ENCODE data around the gene SSRP1.
A peak's percentile ranks its signal among the peaks of the same experiment; 100 is the strongest.

The SSRP1 gene

DNA sequence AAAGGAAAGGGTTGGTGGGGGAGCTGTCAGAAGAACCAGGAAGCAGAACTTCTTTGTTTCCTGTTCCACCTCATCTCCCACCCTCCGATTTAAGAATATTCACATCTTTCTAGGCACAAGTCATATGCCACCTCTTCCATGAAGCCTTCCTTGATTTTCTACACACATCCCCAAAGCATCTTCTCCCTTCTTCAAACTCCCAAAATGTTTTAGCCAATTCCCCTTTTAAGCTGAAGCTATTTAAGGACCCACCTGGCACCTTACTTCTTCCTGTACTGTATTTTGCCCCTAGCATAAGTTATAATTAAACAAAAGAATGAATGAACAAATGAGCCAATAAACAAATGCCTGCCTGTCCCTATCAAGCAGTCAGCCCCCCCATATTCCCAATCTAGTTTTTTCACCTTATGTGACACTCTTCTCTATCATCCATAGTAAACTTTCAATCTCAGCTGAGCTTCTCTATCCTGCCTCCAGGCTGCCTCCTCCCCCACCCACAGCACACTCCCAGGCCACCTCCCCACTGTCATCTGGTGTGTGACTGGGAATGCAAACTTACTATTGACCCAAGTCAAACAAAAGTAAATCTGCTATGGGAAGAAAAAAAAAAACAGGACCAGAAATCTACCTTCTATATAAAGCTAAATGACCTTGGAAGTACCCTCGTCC, 14.8 kb downstream of the SSRP1 start:
- no peak overlapping the region for H4K8ac ChIP-seq (ENCODE audit: low read depth, low read length)
- no peak overlapping the region for H3K9ac ChIP-seq (ENCODE audit: low read length)
- H2AK5ac ChIP-seq (ENCODE audit: low read length): no peak overlapping the region
- peaks cover 23% of the 10 kb centered on the region for H3K79me2 ChIP-seq (ENCODE audit: control insufficient read depth, insufficient read depth, low read length, poor library complexity)
- H3K23ac ChIP-seq (ENCODE audit: low read length): no peak overlapping the region
- H3K27me3 ChIP-seq (ENCODE audit: insufficient read depth, low read length): no peaks in the 10 kb centered on the region
- H3K9me3 ChIP-seq (ENCODE audit: insufficient read depth, low read depth, low read length): no peaks in the 10 kb centered on the region
- no peak overlapping the region for H3K27ac ChIP-seq (ENCODE audit: low read depth, low read length)
- H3K4ac ChIP-seq (ENCODE audit: low read depth, low read length): peak overlapping the region; percentile 91
- H3K79me1 ChIP-seq (ENCODE audit: low read length): peaks cover 28% of the 10 kb centered on the region
- H2BK12ac ChIP-seq (ENCODE audit: low read length): no peak overlapping the region
- H3K14ac ChIP-seq (ENCODE audit: low read length): no peak overlapping the region
- H4K12ac ChIP-seq (ENCODE audit: low read depth, low read length): no peak overlapping the region
- no CpG with 5 or more reads among the region's 2 CpGs for WGBS (ENCODE audit: extremely low coverage, insufficient coverage, insufficient read length)
- no peak overlapping the region for H3K4me3 ChIP-seq (ENCODE audit: low read depth, low read length)
- H2BK5ac ChIP-seq (ENCODE audit: low read depth, low read length, poor library complexity): no peak overlapping the region
- peaks cover 37 to 43% of the 10 kb centered on the region in 2 experiments for H3K36me3 ChIP-seq (ENCODE audit: control insufficient read depth in 1 of 2, insufficient read depth in 2 of 2, low read length in 2 of 2)
- H2AFZ ChIP-seq (ENCODE audit: insufficient read depth, low read length, poor library complexity): no peak overlapping the region
- no peak overlapping the region for H3K18ac ChIP-seq (ENCODE audit: low read length)
- no peak overlapping the region for H4K91ac ChIP-seq (ENCODE audit: low read depth, low read length)
- H3K4me1 ChIP-seq (ENCODE audit: control insufficient read depth in 1 of 2, insufficient read depth in 2 of 2, low read length in 2 of 2): peaks cover 26 to 45% of the 10 kb centered on the region in 2 experiments
- peak overlapping the region; percentile 90 for H3K4me2 ChIP-seq (ENCODE audit: low read length)
- DNase-seq: no peak
- no peak overlapping the region for H2BK120ac ChIP-seq (ENCODE audit: insufficient read depth, low read length, poor library complexity)

DNA sequence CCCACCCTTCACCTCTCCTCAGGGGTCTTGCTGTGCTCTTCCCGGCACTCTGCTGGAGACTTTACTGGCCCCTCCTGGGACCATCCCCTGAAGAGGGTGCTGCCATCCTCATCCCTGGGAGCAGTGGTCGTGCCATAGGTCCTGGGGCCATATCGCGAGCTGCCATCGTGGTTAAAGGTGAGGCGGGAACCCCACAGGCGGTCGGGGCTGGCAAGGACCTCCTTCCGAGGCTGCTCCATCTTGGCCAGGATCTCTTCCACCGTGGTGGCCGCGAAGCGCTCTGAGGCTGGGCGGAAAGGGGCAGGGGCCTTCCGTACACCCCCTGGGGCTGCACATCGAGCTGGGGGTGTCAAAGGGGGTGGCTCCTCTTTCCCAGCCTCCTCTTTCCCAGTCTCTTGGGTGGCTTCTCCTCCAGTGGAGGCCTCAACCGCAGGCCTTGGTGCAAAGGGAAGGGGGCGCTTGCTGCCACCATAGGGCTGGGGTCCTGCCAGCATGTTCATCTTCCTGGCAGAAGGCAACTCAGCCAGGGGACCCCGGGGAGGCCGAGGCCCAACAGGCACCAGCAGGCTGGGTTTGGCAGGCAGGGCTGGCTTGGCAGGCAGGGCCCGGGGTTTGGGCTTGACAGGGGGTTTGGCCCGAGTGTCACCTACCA, 15.5 kb downstream of the SSRP1 start:
- Histone ChIP-seq H3K9me3 (ENCODE audit: insufficient read depth, low read depth, low read length) (no peaks in the 10 kb centered on the region), H4K91ac (ENCODE audit: low read depth, low read length) (no peak overlapping the region), H3K23ac (ENCODE audit: low read length) (no peak overlapping the region), H3K4me1 (ENCODE audit: control insufficient read depth in 1 of 2, insufficient read depth in 2 of 2, low read length in 2 of 2) (peaks cover 20 to 40% of the 10 kb centered on the region in 2 experiments), H2BK12ac (ENCODE audit: low read length) (no peak overlapping the region), H3K79me1 (ENCODE audit: low read length) (peaks cover 24% of the 10 kb centered on the region), H3K18ac (ENCODE audit: low read length) (peak overlapping the region; percentile 56), H2AK5ac (ENCODE audit: low read length) (no peak overlapping the region), H3K27ac (ENCODE audit: low read depth, low read length) (no peak overlapping the region), H3K27me3 (ENCODE audit: insufficient read depth, low read length) (no peaks in the 10 kb centered on the region), H3K14ac (ENCODE audit: low read length) (no peak overlapping the region), H3K9ac (ENCODE audit: low read length) (no peak overlapping the region), H2BK5ac (ENCODE audit: low read depth, low read length, poor library complexity) (no peak overlapping the region), H2BK120ac (ENCODE audit: insufficient read depth, low read length, poor library complexity) (no peak overlapping the region), H4K8ac (ENCODE audit: low read depth, low read length) (no peak overlapping the region), H4K12ac (ENCODE audit: low read depth, low read length) (no peak overlapping the region), H2AFZ (ENCODE audit: insufficient read depth, low read length, poor library complexity) (no peak overlapping the region), H3K4me3 (ENCODE audit: low read depth, low read length) (no peak overlapping the region), H3K36me3 (ENCODE audit: control insufficient read depth in 1 of 2, insufficient read depth in 2 of 2, low read length in 2 of 2) (peaks cover 42 to 50% of the 10 kb centered on the region in 2 experiments), H3K4me2 (ENCODE audit: low read length) (no peak overlapping the region), H3K4ac (ENCODE audit: low read depth, low read length) (peak overlapping the region; percentile 21), H3K79me2 (ENCODE audit: control insufficient read depth, insufficient read depth, low read length, poor library complexity) (peaks cover 23% of the 10 kb centered on the region)
- no CpG with 5 or more reads among the region's 22 CpGs for WGBS (ENCODE audit: extremely low coverage, insufficient coverage, insufficient read length)
- DNase-seq: no peak

DNA sequence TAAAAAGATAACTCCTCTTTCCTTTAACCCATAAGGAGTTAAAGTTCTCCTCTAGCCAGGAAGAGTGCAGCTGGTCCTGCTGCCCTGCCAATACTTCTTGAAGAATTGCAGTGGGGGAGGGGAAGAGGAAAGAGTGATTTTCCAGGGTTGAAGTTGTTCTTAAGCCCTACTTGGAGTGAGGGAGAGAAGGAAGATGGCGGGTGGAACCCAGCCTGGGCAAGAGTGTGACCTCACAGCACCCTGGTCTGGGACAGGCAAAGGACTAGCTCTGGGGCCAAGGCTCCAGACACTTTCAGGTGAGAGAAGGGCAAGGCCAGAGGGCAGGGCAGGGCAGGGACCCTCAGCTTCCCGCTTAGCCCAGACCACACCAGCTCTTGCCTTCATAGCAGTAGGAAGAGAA, 17.5 kb downstream of the SSRP1 start:
- Histone ChIP-seq H3K4me2 (ENCODE audit: low read length) (no peak overlapping the region), H3K79me1 (ENCODE audit: low read length) (peaks cover 10% of the 10 kb centered on the region), H4K91ac (ENCODE audit: low read depth, low read length) (no peak overlapping the region), H3K27ac (ENCODE audit: low read depth, low read length) (no peak overlapping the region), H4K8ac (ENCODE audit: low read depth, low read length) (no peak overlapping the region), H3K4me1 (ENCODE audit: control insufficient read depth in 1 of 2, insufficient read depth in 2 of 2, low read length in 2 of 2) (peaks cover 16 to 36% of the 10 kb centered on the region in 2 experiments), H3K9ac (ENCODE audit: low read length) (no peak overlapping the region), H3K36me3 (ENCODE audit: control insufficient read depth in 1 of 2, insufficient read depth in 2 of 2, low read length in 2 of 2) (peaks cover 61 to 70% of the 10 kb centered on the region in 2 experiments), H3K18ac (ENCODE audit: low read length) (peak overlapping the region; percentile 1), H2AFZ (ENCODE audit: insufficient read depth, low read length, poor library complexity) (no peak overlapping the region), H2BK120ac (ENCODE audit: insufficient read depth, low read length, poor library complexity) (no peak overlapping the region), H2BK12ac (ENCODE audit: low read length) (no peak overlapping the region), H3K79me2 (ENCODE audit: control insufficient read depth, insufficient read depth, low read length, poor library complexity) (peaks cover 11% of the 10 kb centered on the region), H3K4ac (ENCODE audit: low read depth, low read length) (no peak overlapping the region), H3K23ac (ENCODE audit: low read length) (no peak overlapping the region), H4K12ac (ENCODE audit: low read depth, low read length) (no peak overlapping the region), H3K27me3 (ENCODE audit: insufficient read depth, low read length) (no peaks in the 10 kb centered on the region), H2AK5ac (ENCODE audit: low read length) (no peak overlapping the region), H3K9me3 (ENCODE audit: insufficient read depth, low read depth, low read length) (no peaks in the 10 kb centered on the region), H2BK5ac (ENCODE audit: low read depth, low read length, poor library complexity) (no peak overlapping the region), H3K14ac (ENCODE audit: low read length) (no peak overlapping the region), H3K4me3 (ENCODE audit: low read depth, low read length) (no peak overlapping the region)
- no peak for DNase-seq
- WGBS (ENCODE audit: extremely low coverage, insufficient coverage, insufficient read length): no CpG with 5 or more reads among the region's 2 CpGs

DNA sequence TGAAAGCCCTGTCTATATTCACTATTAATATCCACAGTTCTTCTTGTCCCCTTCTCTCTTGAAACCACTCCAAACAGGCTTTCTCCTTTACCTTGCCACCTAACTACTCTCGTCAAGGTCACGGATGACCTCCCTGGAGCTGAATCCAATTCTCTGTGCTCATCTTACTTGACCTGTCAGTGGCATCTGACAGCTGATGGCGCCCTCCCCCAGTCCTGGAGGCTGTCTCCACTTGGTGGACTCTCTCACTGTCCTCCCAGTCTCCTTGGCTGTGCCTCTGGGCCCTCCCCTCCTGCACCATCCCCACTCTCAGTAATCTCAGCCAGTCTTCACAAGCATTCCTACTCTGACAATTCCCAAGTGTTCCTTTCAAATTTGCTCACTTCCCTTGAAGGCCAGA, 19.7 kb downstream of the SSRP1 start:
- H3K27ac ChIP-seq (ENCODE audit: low read depth, low read length): no peak overlapping the region
- no peak overlapping the region for H3K4me3 ChIP-seq (ENCODE audit: low read depth, low read length)
- H2BK12ac ChIP-seq (ENCODE audit: low read length): no peak overlapping the region
- H2AFZ ChIP-seq (ENCODE audit: insufficient read depth, low read length, poor library complexity): no peak overlapping the region
- no peaks in the 10 kb centered on the region for H3K9me3 ChIP-seq (ENCODE audit: insufficient read depth, low read depth, low read length)
- H3K27me3 ChIP-seq (ENCODE audit: insufficient read depth, low read length): no peaks in the 10 kb centered on the region
- peaks cover 6% of the 10 kb centered on the region for H3K79me2 ChIP-seq (ENCODE audit: control insufficient read depth, insufficient read depth, low read length, poor library complexity)
- no peak overlapping the region for H2BK5ac ChIP-seq (ENCODE audit: low read depth, low read length, poor library complexity)
- H3K14ac ChIP-seq (ENCODE audit: low read length): no peak overlapping the region
- no peak overlapping the region for H4K91ac ChIP-seq (ENCODE audit: low read depth, low read length)
- no peak overlapping the region for H3K23ac ChIP-seq (ENCODE audit: low read length)
- no peak overlapping the region for H2BK120ac ChIP-seq (ENCODE audit: insufficient read depth, low read length, poor library complexity)
- H4K8ac ChIP-seq (ENCODE audit: low read depth, low read length): no peak overlapping the region
- H3K18ac ChIP-seq (ENCODE audit: low read length): peak overlapping the region; percentile 27
- no peak overlapping the region for H3K4me2 ChIP-seq (ENCODE audit: low read length)
- no peak overlapping the region for H4K12ac ChIP-seq (ENCODE audit: low read depth, low read length)
- no peak overlapping the region for H3K9ac ChIP-seq (ENCODE audit: low read length)
- H3K79me1 ChIP-seq (ENCODE audit: low read length): peaks cover 3% of the 10 kb centered on the region
- no CpG with 5 or more reads among the region's 3 CpGs for WGBS (ENCODE audit: extremely low coverage, insufficient coverage, insufficient read length)
- no peak overlapping the region for H3K4ac ChIP-seq (ENCODE audit: low read depth, low read length)
- H3K4me1 ChIP-seq (ENCODE audit: control insufficient read depth in 1 of 2, insufficient read depth in 2 of 2, low read length in 2 of 2): peaks cover 19 to 33% of the 10 kb centered on the region in 2 experiments
- DNase-seq: no peak
- no peak overlapping the region for H2AK5ac ChIP-seq (ENCODE audit: low read length)
- H3K36me3 ChIP-seq (ENCODE audit: control insufficient read depth in 1 of 2, insufficient read depth in 2 of 2, low read length in 2 of 2): peaks cover 70 to 82% of the 10 kb centered on the region in 2 experiments
